Ecto neural progenitor cell (in vitro differentiated cells): ENCODE measurements around the gene GSG1.

ENCODE experiments used
- DNase-seq: peaks from one replicate; pipeline ENCODE4 v3.0.0-alpha.2; 2018; ENCODE audit warnings: low spot score

GSG1 gene

GRCh38 chr12:13103391-13104033 lies at the start of gene GSG1:
GSG1 (minus strand) TSS chr12:13103667; CDS start chr12:13103512, 155 bp downstream.
- no peak for DNase-seq

GRCh38 chr12:13153180-13153579 lies 49.7 kb upstream of the GSG1 start:
- DNase-seq, result no peak

GRCh38 chr12:13152756-13153155 lies 49.3 kb upstream of the GSG1 start:
- no peak for DNase-seq

DNA sequence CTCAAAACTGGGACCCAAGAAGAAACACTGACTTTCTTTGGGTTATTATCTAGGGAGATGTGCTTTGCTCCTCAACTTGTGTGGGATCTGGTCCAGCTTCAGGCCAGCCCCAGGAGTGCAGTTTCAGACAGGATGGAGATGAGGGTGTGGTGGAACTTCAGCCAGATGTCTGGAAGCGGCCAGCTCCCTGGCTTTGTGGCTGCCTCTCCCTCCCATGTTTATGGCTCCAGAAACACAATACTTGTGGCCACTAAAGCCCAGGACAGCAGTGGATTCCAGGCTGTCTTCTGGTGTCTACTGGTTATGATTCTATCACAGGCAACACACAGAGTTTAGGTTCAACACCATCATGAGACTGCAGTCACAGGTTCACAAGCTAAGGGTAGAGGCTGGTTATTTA lies 48.8 kb upstream of the GSG1 start:
- no peak for DNase-seq

- no peak for DNase-seq
These were observed 45.9 kb upstream of the GSG1 start for GRCh38 chr12:13149411-13149810.

- DNase-seq, result no peak
These were observed 45.0 kb upstream of the GSG1 start for GRCh38 chr12:13148485-13148847.

- no peak for DNase-seq
These were observed 44.4 kb upstream of the GSG1 start for GRCh38 chr12:13147688-13148484.

DNA sequence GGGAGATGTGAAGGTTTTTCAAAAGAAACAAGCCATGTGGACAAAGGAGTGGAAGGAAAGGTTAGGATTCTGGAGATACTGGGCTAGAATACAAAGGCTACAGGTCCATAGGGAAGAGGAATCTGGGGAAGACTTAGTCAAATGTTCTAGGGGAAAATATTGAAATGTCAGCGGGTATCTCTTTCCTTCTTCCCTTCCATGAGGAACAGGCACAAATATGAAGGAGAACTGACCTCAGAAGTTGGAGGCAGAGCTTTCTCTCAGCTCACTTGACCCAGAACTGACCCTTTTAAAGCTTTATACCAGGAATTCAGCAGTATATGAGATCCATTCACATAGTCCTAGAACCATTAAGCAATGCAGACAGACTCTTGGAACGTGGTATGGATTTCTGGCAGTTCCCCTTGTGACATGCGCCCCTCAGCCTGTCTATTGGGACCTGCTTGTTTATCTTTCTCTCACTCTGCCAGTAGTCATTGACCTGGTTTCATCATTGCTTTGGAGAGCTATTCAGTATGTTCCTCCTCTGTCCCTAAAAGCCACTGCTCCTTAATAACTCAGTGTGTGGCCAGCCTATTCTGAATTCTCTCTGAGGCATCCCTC lies 43.0 kb upstream of the GSG1 start:
- DNase-seq, result no peak

GRCh38 chr12:13144266-13144828 lies 40.9 kb upstream of the GSG1 start:
- DNase-seq, result no peak

DNA sequence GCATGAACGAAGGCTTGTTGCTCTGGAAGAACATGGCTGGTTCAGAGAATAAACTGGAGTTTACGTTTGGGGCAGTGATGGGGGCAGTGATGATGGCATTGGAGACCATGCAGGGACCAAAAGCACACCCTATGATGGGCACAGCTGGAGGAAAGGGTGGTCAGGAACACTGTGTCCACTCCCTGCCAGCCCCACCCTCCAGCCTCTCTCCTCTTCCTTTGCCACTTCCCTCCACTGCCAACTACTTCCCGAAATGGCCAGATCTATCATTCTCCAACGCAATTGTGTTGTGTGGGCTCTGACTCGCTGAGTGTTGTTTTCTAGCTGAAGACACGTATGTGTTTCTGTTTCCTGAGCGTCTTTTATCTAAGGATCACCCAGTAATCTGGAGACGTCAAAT lies 39.3 kb upstream of the GSG1 start:
- DNase-seq, result no peak

DNA sequence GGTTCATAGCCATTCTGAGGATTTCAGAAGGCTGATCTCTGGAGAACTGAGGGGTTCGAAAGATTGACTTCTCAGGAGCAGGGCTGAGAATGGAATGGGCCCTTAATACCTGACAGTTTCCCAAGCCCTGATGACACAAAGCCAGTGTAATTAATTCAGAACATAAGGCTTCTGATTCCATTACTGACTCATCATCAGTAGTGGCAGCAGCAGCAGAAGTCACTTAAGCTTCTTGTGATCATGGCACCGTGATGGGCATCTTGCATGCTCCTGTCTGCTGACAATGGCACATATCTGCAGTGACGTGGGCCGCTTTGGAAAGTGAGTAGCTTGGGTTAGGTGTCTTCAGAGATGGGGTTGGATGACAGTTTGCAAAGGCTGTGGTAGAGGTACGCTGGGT lies 38.2 kb upstream of the GSG1 start:
- no peak for DNase-seq

DNA sequence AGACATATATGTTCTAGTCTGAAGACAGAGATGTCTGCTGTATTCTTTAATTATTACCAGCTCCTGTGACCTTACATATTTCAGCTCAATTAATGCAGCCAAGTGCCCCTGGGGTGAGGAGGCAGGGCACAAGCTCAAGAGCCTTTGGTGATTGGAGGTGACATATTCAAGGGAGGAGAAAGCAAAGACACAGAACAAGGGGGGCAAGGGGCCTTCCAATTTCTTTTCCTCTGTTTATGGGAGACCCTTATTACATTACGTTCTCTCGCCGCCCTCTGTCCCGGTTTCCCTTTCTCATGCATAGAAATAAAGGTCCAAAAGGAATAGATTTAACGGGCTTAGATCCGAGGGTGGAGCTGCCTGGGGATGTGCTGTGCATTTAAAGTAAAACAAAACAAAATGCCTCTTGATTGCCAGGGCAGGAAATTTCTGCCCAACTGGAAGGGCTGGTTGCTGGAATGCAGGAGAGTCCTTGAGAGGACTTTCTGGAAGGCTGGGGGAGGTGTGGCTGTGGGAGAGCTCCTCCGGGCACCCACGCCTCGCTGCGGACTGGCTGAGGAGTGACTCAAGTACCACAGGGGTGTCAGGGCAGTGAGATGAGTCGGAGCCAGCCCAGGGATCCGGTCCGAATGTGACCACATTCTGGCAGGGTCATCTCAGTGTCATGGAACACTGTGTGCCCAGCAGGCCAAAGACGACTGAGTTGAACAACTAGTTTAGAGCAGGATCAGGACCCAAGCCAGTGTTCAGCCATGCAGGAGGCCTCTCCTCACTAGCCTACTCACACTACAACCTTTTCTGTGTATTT lies 32.1 kb upstream of the GSG1 start:
- peak; percentile 57 for DNase-seq

DNA sequence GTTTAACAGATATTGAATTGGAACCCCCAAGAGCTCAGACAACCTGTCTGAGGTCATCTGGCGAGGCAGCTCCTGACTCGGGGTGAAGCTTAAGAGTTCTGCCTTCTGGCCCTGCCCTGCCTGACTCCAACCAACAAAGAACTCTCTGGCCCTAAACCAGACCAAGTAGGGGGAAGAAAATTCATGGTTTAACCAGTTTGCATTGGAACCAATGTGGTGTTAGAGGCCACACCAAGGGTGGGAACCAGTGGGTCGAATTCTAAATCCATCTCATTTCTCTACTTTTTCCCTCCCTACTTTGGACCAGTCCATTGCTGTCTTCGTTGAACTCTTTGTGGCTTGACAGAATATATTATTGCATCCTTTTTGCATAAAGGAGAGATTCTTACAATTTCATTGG lies 30.4 kb upstream of the GSG1 start:
- no peak for DNase-seq

DNA sequence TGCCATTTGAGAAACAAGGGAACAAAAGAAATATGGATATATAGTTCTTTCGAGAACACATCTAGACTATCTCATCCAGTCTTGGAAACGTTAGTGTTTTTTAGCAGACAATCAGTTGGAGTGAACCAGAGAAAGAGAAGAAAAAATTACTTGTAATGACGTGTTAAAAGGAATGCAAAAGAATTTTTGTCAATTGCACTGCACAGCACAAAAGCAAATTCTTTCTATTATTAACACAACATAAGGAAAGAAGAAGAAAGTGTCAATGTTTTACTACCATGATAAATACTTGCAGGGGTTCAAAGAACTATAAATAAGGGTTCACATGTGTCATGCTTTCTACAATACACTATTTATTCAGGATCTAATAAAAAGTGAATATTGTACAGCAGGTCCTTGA lies 27.5 kb upstream of the GSG1 start:
- DNase-seq, result no peak

DNA sequence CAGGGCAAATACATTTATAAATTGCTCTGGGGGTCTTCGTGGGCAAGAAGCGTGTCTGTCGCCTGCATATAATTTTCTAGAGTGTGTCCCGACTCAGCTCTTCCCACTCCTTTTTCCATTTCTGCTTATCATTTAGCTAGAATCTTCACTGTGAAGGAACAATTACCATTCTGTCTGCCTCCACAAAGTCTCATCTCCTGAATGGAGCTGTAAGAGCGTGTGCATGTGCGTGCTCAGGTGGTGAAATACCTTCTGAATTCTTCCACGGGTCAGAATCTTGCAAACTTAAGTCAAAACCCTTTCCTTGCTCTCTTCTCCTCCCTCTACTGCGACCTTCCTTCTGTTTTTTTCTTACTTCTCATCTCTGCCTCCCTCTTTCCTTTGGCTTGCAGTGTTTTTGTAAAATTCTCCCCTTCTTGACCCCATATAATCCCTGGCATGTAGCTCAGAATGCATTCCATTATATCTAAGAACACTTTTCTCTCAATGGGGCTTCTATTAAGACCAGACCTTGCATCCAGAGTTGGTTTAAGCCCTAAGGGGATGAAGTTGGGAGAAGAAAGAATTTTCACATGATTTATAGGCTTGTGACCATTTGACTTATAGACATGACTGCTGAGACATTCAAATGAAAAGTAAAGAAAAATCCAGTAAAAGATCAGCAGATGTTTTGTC lies 25.0 kb upstream of the GSG1 start:
- no peak for DNase-seq

GRCh38 chr12:13127444-13127843 lies 24.0 kb upstream of the GSG1 start:
- DNase-seq, result no peak

- no peak for DNase-seq
These were observed 23.0 kb upstream of the GSG1 start for GRCh38 chr12:13126494-13126893.

DNA sequence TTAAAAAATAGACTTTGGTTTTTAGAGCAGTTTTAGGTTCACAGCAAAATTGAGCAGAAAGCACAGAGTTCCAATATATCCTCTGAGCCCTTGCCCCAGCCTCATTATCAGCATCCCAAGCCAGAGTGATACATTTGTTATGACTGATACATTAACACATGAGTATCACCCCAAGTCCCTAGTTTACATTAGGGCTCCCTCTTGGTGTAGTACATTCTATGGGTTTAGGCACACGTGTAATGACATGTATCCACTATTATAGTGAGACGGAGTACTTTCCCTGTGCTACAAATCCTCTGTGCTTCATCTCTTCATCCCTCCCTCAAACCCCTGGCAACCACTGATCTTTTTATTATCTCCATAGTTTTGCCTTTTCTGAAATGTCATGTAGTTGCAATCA lies 22.5 kb upstream of the GSG1 start:
- no peak for DNase-seq

- DNase-seq, result no peak
These were observed 21.4 kb upstream of the GSG1 start for GRCh38 chr12:13124656-13125505.

DNA sequence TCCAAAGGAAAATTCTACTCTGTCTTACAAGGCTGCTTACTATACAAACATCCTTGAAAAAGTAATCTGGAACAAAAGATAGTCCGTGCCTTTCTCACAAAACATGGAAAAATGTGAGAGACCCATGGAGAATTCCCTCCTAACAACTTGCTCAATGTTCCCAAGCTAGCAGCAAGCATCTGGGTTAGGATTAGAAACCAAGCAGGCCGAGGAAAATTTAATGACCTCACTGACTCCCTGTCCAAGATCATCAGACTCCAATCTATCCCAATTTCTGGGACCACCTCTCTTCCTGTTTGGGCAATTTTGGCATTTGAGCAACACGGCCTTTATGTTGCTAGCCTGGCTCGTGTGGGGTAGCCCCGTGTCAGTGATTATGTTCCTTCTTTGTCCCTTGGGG lies 18.1 kb upstream of the GSG1 start:
- no peak for DNase-seq

DNA sequence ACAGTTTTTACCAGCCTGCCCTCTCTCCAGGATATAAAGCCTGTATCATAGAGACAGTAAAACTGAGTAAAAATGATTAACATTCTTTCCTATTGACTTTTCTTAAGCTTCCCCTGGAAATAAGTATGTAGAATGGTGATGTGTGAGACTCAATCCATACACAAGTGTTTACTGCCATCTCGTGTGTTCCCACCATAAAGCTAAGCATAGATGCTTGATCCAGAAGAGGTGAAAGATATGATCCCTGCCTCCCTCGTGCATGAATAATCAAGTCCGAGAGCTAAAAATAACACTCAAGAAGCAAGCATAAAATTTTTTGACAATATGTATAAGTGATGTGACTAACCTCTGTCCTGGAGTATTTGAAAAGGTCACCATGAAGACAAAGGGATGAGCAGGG lies 16.9 kb upstream of the GSG1 start:
- no peak for DNase-seq
